GM23248 (cell line): Measurements from ENCODE around the gene CARD6. TPM values are rescaled to one million over a fixed set of nuclear protein-coding genes. Genes with fewer than 3 reads are reported as not detected.

Source experiments
- DNase-seq: peaks from one replicate; pipeline ENCODE4 v3.0.0-alpha.2; 2015
- H2AFZ ChIP-seq: fragments of 200-600 bp; sonication (generic); 2 replicates; pipeline ENCODE4 v1.6.1; 2016; ENCODE audit warnings: antibody characterized with exemption
- H3F3A ChIP-seq: fragments of 200-600 bp; sonication (generic); 2 replicates; pipeline ENCODE4 v1.6.1; 2016; ENCODE audit warnings: mild to moderate bottlenecking, antibody characterized with exemption, mixed run types; ENCODE audit not compliant: insufficient read depth
- H3K27ac ChIP-seq: fragments of 200-600 bp; sonication (generic); 2 replicates; pipeline ENCODE4 v1.5.1; 2016; ENCODE audit warnings: mild to moderate bottlenecking
- H3K27me3 ChIP-seq: fragments of 200-600 bp; sonication (generic); replicated peaks from 2 replicates; pipeline ENCODE4 v1.6.1; 2016; ENCODE audit warnings: mild to moderate bottlenecking; ENCODE audit not compliant: insufficient read depth
- H3K36me3 ChIP-seq: fragments of 200-600 bp; sonication (generic); 2 replicates; pipeline ENCODE4 v1.6.1; 2016; ENCODE audit warnings: low read depth, mild to moderate bottlenecking
- H3K4me1 ChIP-seq: fragments of 200-600 bp; sonication (generic); 2 replicates; pipeline ENCODE4 v1.6.1; 2016; ENCODE audit warnings: mild to moderate bottlenecking; ENCODE audit not compliant: insufficient read depth
- H3K4me2 ChIP-seq: fragments of 200-600 bp; sonication (generic); one replicate; pipeline ENCODE4 v1.6.1; 2016; ENCODE audit warnings: mild to moderate bottlenecking; ENCODE audit not compliant: unreplicated experiment
- H3K4me3 ChIP-seq: fragments of 200-600 bp; sonication (generic); 2 replicates; pipeline ENCODE4 v1.5.1; 2016; ENCODE audit warnings: mild to moderate bottlenecking
- H3K79me2 ChIP-seq: fragments of 200-600 bp; sonication (generic); 2 replicates; pipeline ENCODE4 v1.6.1; 2016; ENCODE audit warnings: mild to moderate bottlenecking; ENCODE audit not compliant: insufficient read depth
- H3K9ac ChIP-seq: fragments of 200-600 bp; sonication (generic); 2 replicates; pipeline ENCODE4 v1.6.1; 2016; ENCODE audit warnings: mild to moderate bottlenecking
- H3K9me2 ChIP-seq: fragments of 200-600 bp; sonication (generic); 2 replicates; pipeline ENCODE4 v1.6.1; 2016; ENCODE audit warnings: mixed run types, mild to moderate bottlenecking, moderate library complexity; ENCODE audit not compliant: insufficient read depth
- H3K9me3 ChIP-seq: fragments of 200-600 bp; sonication (generic); one replicate; pipeline ENCODE4 v1.6.1; 2017; ENCODE audit warnings: low read depth
- H4K20me1 ChIP-seq: fragments of 200-600 bp; sonication (generic); 2 replicates; pipeline ENCODE4 v1.6.0; 2016; ENCODE audit not compliant: insufficient read depth
- EZH2 ChIP-seq: fragments of 200-600 bp; sonication (generic); IDR thresholded peaks from 2 replicates; pipeline ENCODE4 v1.6.1; 2018; ENCODE audit warnings: antibody characterized with exemption, mild to moderate bottlenecking; ENCODE audit not compliant: insufficient read depth, poor library complexity, severe bottlenecking
- EZH2phosphoT487 ChIP-seq: fragments of 200-600 bp; sonication (generic); IDR thresholded peaks from 2 replicates; pipeline ENCODE4 v1.6.1; 2018; ENCODE audit warnings: antibody characterized with exemption, moderate library complexity, mild to moderate bottlenecking, low read depth; ENCODE audit not compliant: insufficient read depth
- WGBS, 2 experiments: methylation state at CpG; one replicate each; pipeline ENCODE4 v1.1.6; 2015 to 2017; ENCODE audit warnings: low lambda C conversion rate in 2 of 2, low coverage in 1 of 2; ENCODE audit errors: missing lambda C conversion rate in 2 of 2; 5-methylcytosine and 5-hydroxymethylcytosine counted together
- in situ Hi-C: fragments of 300-500 bp; cut with MboI; formaldehyde crosslinking; loops from 2 replicates; pipeline ENCODE4 v1.15.0; 2020
- polyA plus RNA-seq: library from polyadenylated mRNA; unstranded; fragments of >200 nt; fragmentation: Nextera tagmentation; extraction: Ambion mirVana; gene quantifications from 2 replicates; pipeline ENCODE4 v1.2.1, GENCODE V29; 2016
- total RNA-seq: library from RNA; depleted of rRNA; stranded (reverse); fragments of >200 nt; shearing (Covaris generic); gene quantifications from 2 replicates; pipeline ENCODE4 v1.2.3, GENCODE V29; 2014

CARD6 gene
- total and polyA plus RNA-seq, 2 experiments from 2014 or later: 3.9 to 7.5 TPM

GRCh38 chr5:40828021-40828631, 13.0 kb upstream of the CARD6 start:
- Histone ChIP-seq H2AFZ (no peak overlapping the region), H3K4me1 (peaks cover 14% of the 10 kb centered on the region), H3K27me3 (no peaks in the 10 kb centered on the region), H3K4me2 (no peak overlapping the region), H3K9ac (no peak overlapping the region; the same call in 1 of the 2 replicates), H3K79me2 (peaks cover 35% of the 10 kb centered on the region), H3K9me3 (no peaks in the 10 kb centered on the region), H3F3A (peaks cover 95% of the 10 kb centered on the region), H3K9me2 (no peaks in the 10 kb centered on the region), H4K20me1 (peaks cover 12% of the 10 kb centered on the region), H3K36me3 (peaks cover 75% of the 10 kb centered on the region), H3K27ac (no peak overlapping the region), H3K4me3 (no peak overlapping the region)
- no peak for TF ChIP-seq EZH2
- no peak for TF ChIP-seq EZH2phosphoT487
- WGBS, 2 experiments: 69 to 76% methylated on average over 3 of the region's 3 CpGs
- no peak for DNase-seq
- in situ Hi-C loops: no loop called here

GRCh38 chr5:40828690-40829661, 12.2 kb upstream of the CARD6 start:
- H3F3A ChIP-seq: peaks cover 99% of the 10 kb centered on the region
- no peaks in the 10 kb centered on the region for H3K9me3 ChIP-seq
- no peaks in the 10 kb centered on the region for H3K9me2 ChIP-seq
- TF ChIP-seq EZH2: no peak
- TF ChIP-seq EZH2phosphoT487: no peak
- peaks cover 83% of the 10 kb centered on the region for H3K36me3 ChIP-seq
- no peaks in the 10 kb centered on the region for H3K27me3 ChIP-seq
- 0 out of 2 replicates have a peak overlapping the region, but pooled peaks have one; percentile 1 for H3K9ac ChIP-seq
- peaks cover 18% of the 10 kb centered on the region for H3K4me1 ChIP-seq
- peaks cover 14% of the 10 kb centered on the region for H4K20me1 ChIP-seq
- in situ Hi-C loops: no loop called here
- WGBS, 2 experiments: 96 to 99% methylated on average over 3 of the region's 3 CpGs
- no peak overlapping the region for H3K4me3 ChIP-seq
- no peak overlapping the region for H3K4me2 ChIP-seq
- no peak overlapping the region for H2AFZ ChIP-seq
- DNase-seq: no peak
- H3K27ac ChIP-seq: 0 out of 2 replicates have a peak overlapping the region, but pooled peaks have one; percentile 19
- peaks cover 43% of the 10 kb centered on the region for H3K79me2 ChIP-seq

GRCh38 chr5:40829748-40830533, 11.2 kb upstream of the CARD6 start:
- Histone ChIP-seq H3K36me3 (peaks cover 89% of the 10 kb centered on the region), H3K27me3 (no peaks in the 10 kb centered on the region), H3K4me2 (no peak overlapping the region), H3K79me2 (peaks cover 53% of the 10 kb centered on the region), H3K9me3 (no peaks in the 10 kb centered on the region), H3K9ac (no peak overlapping the region), H3K9me2 (no peaks in the 10 kb centered on the region), H4K20me1 (peaks cover 14% of the 10 kb centered on the region), H3K4me1 (peaks cover 18% of the 10 kb centered on the region), H3K27ac (0 out of 2 replicates have a peak overlapping the region, but pooled peaks have one; percentile 20), H3K4me3 (no peak overlapping the region), H2AFZ (no peak overlapping the region), H3F3A (peaks cover 98% of the 10 kb centered on the region)
- TF ChIP-seq EZH2 (no peak), EZH2phosphoT487 (no peak)
- in situ Hi-C loops: no loop called here
- DNase-seq: no peak
- 89 to 90% methylated on average over 13 of the region's 13 CpGs for WGBS, 2 experiments
